Activated CD8-positive, alpha-beta T cell treated with anti-CD3 and anti-CD28 coated beads, Interleukin-2, amount 10 ng/mL, durations not matched to agents 7 days and 5 days (primary cell): ENCODE data around the gene DCTD. TPM values are rescaled to one million over a fixed set of nuclear protein-coding genes. Genes with fewer than 3 reads are reported as not detected.

ENCODE experiments used
- ATAC-seq: fragments of 150-1000 bp; cut with Tn5 transposase; one replicate; pipeline ENCODE4 v1.10.0; 2021; ENCODE audit warnings: moderate library complexity
- CTCF ChIA-PET: fragments of 350-600 bp; sonication (Branson Sonifier 250); formaldehyde crosslinking; loops from one replicate; lab custom pipeline; 2021; ENCODE audit warnings: antibody characterized with exemption; lab: Charles Lee
- POLR2A ChIA-PET: fragments of 350-600 bp; sonication (Branson Sonifier 250); formaldehyde crosslinking; loops from one replicate; lab custom pipeline; 2021; ENCODE audit warnings: antibody characterized with exemption; lab: Charles Lee
- DNase-seq: peaks from one replicate; pipeline ENCODE4 v3.0.0-alpha.2; 2020
- H3K27ac Mint-ChIP-seq: one replicate; pipeline ENCODE4 v1.8.0; 2021; ENCODE audit warnings: mild to moderate bottlenecking, mixed read lengths
- H3K27me3 Mint-ChIP-seq: one replicate; pipeline ENCODE4 v1.8.0; 2021; ENCODE audit warnings: low read depth, mixed read lengths
- H3K36me3 Mint-ChIP-seq: one replicate; pipeline ENCODE4 v1.8.0; 2021; ENCODE audit warnings: low read depth, mixed read lengths
- H3K4me1 Mint-ChIP-seq: one replicate; pipeline ENCODE4 v1.8.0; 2021; ENCODE audit warnings: low read depth, mixed read lengths
- H3K4me3 Mint-ChIP-seq: one replicate; pipeline ENCODE4 v1.8.0; 2021; ENCODE audit warnings: mild to moderate bottlenecking, mixed read lengths
- H3K9me3 Mint-ChIP-seq: one replicate; pipeline ENCODE4 v1.8.0; 2022; ENCODE audit warnings: mixed read lengths; ENCODE audit not compliant: insufficient read depth
- total RNA-seq, 2 experiments: library from RNA; stranded (reverse); gene quantifications; one replicate each; pipeline ENCODE4 v1.2.3, GENCODE V29; 2021

DCTD gene
- total RNA-seq, 2 experiments from 2014 or later: 74.4 to 75.5 TPM

DNA sequence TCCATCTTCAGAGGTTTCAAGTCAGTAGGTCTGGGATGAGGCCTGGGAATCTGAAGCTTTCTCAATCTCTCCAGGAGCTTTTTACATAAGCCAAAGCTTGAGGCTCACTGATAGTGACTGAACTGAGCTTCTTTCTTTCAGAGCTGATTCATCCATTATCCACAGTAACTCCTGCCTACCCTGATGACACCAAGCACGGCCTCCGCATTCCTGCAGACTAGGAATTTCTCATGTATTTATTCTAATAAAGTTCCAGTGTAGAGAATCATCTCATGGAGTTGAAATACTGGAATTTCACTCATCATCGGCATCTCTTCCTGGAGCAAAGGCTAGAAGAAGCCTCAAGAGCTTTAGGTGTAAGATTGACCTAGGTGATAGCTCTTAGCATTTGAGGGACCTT is 12.1 kb upstream of the DCTD start:
- Mint-ChIP-seq H3K27ac (no peak overlapping the region), H3K9me3 (no peaks in the 10 kb centered on the region), H3K4me3 (no peak overlapping the region), H3K4me1 (peaks cover 4% of the 10 kb centered on the region), H3K36me3 (no peaks in the 10 kb centered on the region), H3K27me3 (peaks cover 16% of the 10 kb centered on the region)
- no peak for DNase-seq
- ChIA-PET POLR2A (no interaction called here), CTCF (interaction anchor here (1.5 kb wide), 1 partner anchor 9 kb away, joined by 6 read pairs; no protein-coding TSS in a partner anchor)
- ATAC-seq: no peak

DNA sequence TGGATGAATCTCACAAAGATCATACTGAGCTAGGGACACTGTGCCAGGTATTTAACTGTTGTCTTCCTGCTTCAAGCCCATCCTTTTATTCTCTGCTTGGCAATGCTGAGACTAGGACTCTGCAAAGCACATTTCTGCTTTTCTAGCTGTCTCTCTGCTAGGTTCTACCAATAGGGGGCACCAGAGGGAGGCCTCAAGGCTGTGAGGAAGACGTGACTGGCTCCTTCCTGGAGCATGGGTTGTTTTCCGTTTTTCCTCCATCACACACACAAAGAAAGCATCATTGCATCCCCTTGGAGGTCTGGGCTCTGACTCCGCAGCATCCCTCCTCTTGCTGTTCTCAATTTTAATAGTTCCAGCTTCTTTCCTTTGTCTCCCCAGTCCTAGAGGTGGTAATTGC is 10.9 kb upstream of the DCTD start:
- no peaks in the 10 kb centered on the region for H3K36me3 Mint-ChIP-seq
- H3K27ac Mint-ChIP-seq: no peak overlapping the region
- ChIA-PET POLR2A (no interaction called here), CTCF (interaction anchor here (0.8 to 1.0 kb wide), 3 partner anchors 11 to 139 kb away, joined by 3 read pairs; no protein-coding TSS in a partner anchor)
- no peak overlapping the region for H3K4me3 Mint-ChIP-seq
- peaks cover 11% of the 10 kb centered on the region for H3K27me3 Mint-ChIP-seq
- ATAC-seq (no peak), DNase-seq (peak; percentile 30)
- H3K9me3 Mint-ChIP-seq: no peaks in the 10 kb centered on the region
- H3K4me1 Mint-ChIP-seq: peaks cover 4% of the 10 kb centered on the region

DNA sequence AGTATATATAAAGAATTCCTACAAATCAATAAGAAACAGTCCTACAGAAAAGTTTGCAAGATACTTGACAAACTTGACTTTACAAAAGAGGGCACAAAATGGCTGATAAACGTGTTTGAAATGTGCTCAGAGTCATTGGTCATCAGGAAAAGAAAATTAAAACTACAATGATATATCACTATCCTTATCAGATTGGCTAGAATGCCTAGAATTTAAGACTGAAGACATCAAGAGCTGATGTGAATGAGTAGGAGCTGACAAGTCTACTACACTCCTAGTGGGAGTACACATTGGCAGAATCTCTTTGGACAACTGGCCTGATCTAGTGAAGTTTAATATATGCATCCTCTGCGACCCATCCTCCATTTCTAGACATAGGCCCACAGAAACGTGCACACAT is 10.3 kb upstream of the DCTD start:
- no peaks in the 10 kb centered on the region for H3K9me3 Mint-ChIP-seq
- DNase-seq (no peak), ATAC-seq (no peak)
- H3K4me1 Mint-ChIP-seq: peaks cover 4% of the 10 kb centered on the region
- peaks cover 11% of the 10 kb centered on the region for H3K27me3 Mint-ChIP-seq
- POLR2A ChIA-PET: no interaction called here
- no peaks in the 10 kb centered on the region for H3K36me3 Mint-ChIP-seq
- H3K27ac Mint-ChIP-seq: no peak overlapping the region
- H3K4me3 Mint-ChIP-seq: no peak overlapping the region
- CTCF ChIA-PET: interaction anchor here (0.8 to 1.0 kb wide), 3 partner anchors 11 to 138 kb away, joined by 3 read pairs; no protein-coding TSS in a partner anchor

GRCh38 chr4:182925855-182926254 is 8.7 kb upstream of the DCTD start:
- Mint-ChIP-seq H3K9me3 (no peaks in the 10 kb centered on the region), H3K36me3 (no peaks in the 10 kb centered on the region), H3K4me1 (peaks cover 4% of the 10 kb centered on the region), H3K4me3 (no peak overlapping the region), H3K27ac (no peak overlapping the region), H3K27me3 (peaks cover 15% of the 10 kb centered on the region)
- ChIA-PET CTCF (interaction anchor here (0.7 to 2.1 kb wide), 13 partner anchors 11 to 1787 kb away, joined by 3 to 11 read pairs (median 4); no protein-coding TSS in a partner anchor), POLR2A (no interaction called here)
- DNase-seq (no peak), ATAC-seq (no peak)

GRCh38 chr4:182925298-182925757 is 8.1 kb upstream of the DCTD start:
- Mint-ChIP-seq H3K36me3 (no peaks in the 10 kb centered on the region), H3K4me1 (peaks cover 4% of the 10 kb centered on the region), H3K4me3 (no peak overlapping the region), H3K9me3 (no peaks in the 10 kb centered on the region), H3K27me3 (peaks cover 15% of the 10 kb centered on the region), H3K27ac (no peak overlapping the region)
- ChIA-PET POLR2A (no interaction called here), CTCF (interaction anchor here (0.7 to 2.1 kb wide), 16 partner anchors 10 to 1787 kb away, joined by 3 to 11 read pairs (median 4); no protein-coding TSS in a partner anchor)
- ATAC-seq: peak; percentile 96
- peak; percentile 72 for DNase-seq

DNA sequence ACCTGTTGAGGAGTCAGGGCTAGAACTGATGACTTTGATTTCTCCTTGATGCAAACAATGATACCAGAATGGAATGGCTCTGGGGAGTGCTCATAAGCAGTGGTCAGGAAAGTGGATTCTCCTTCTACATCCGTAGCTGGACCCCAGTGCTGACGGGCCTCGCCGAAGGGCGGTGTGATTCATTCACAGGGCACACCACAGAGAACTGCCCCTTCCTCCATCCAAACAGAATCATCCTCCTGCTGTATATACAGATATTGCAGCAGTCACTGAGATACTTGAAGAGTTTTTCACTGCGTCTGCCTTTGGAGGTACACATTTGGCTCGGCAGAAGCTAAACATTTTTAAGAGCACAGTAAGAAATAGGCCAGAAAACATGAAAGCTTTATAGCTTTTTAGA is 7.3 kb upstream of the DCTD start:
- H3K9me3 Mint-ChIP-seq: no peaks in the 10 kb centered on the region
- no peaks in the 10 kb centered on the region for H3K36me3 Mint-ChIP-seq
- H3K4me3 Mint-ChIP-seq: no peak overlapping the region
- CTCF ChIA-PET: interaction anchor here (0.7 to 2.1 kb wide), 11 partner anchors 9 to 439 kb away, joined by 3 to 11 read pairs (median 6); no protein-coding TSS in a partner anchor
- ATAC-seq (no peak), DNase-seq (no peak)
- peaks cover 9% of the 10 kb centered on the region for H3K4me1 Mint-ChIP-seq
- H3K27ac Mint-ChIP-seq: no peak overlapping the region
- H3K27me3 Mint-ChIP-seq: peaks cover 15% of the 10 kb centered on the region
- POLR2A ChIA-PET: no interaction called here

DNA sequence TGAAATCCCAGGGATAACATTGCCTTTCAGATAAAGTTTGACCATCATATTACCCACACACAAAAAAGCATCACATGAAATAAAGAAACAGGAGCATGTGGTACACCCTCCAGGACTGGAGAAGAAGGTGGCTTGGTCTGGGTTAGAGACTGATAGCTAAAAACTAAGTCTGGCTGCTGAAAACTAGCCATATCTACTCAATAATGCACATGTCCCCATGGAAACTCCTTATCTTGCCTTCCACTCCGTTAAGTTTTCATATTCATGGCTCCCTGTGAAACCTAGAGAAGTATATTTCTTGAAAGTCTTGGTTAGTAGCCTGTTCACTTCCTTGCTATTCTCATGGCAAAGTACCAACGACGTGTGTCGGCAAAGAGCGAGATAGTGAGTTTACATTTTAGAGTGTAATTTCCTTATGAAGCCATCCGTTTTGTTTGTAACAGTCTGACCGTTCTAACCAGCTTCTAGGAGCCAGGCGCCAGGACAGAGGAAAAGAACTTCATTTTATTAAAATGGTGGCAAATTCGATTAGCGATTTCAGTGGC is 6.7 kb upstream of the DCTD start:
- no peak overlapping the region for H3K27ac Mint-ChIP-seq
- no peaks in the 10 kb centered on the region for H3K9me3 Mint-ChIP-seq
- H3K4me1 Mint-ChIP-seq: peaks cover 15% of the 10 kb centered on the region
- H3K36me3 Mint-ChIP-seq: no peaks in the 10 kb centered on the region
- peaks cover 15% of the 10 kb centered on the region for H3K27me3 Mint-ChIP-seq
- H3K4me3 Mint-ChIP-seq: no peak overlapping the region
- POLR2A ChIA-PET: no interaction called here
- CTCF ChIA-PET: interaction anchor here (1.2 to 1.8 kb wide), 2 partner anchors 15 to 338 kb away, joined by 5 to 11 read pairs; no protein-coding TSS in a partner anchor
- DNase-seq: no peak
- ATAC-seq: no peak

GRCh38 chr4:182923366-182923765 is 6.2 kb upstream of the DCTD start:
- Mint-ChIP-seq H3K4me1 (peaks cover 20% of the 10 kb centered on the region), H3K9me3 (no peaks in the 10 kb centered on the region), H3K27me3 (peaks cover 15% of the 10 kb centered on the region), H3K4me3 (no peak overlapping the region), H3K27ac (no peak overlapping the region), H3K36me3 (no peaks in the 10 kb centered on the region)
- DNase-seq (no peak), ATAC-seq (no peak)
- ChIA-PET POLR2A (no interaction called here), CTCF (interaction anchor here (1.2 kb wide), 1 partner anchor 15 kb away, joined by 5 read pairs; no protein-coding TSS in a partner anchor)

- Mint-ChIP-seq H3K4me3 (no peak overlapping the region), H3K4me1 (peaks cover 26% of the 10 kb centered on the region), H3K27ac (no peak overlapping the region), H3K9me3 (no peaks in the 10 kb centered on the region), H3K27me3 (peaks cover 15% of the 10 kb centered on the region), H3K36me3 (no peaks in the 10 kb centered on the region)
- ATAC-seq: no peak
- ChIA-PET POLR2A (no interaction called here), CTCF (no interaction called here)
- no peak for DNase-seq
These were observed 5.5 kb upstream of the DCTD start for GRCh38 chr4:182922501-182923284.

DNA sequence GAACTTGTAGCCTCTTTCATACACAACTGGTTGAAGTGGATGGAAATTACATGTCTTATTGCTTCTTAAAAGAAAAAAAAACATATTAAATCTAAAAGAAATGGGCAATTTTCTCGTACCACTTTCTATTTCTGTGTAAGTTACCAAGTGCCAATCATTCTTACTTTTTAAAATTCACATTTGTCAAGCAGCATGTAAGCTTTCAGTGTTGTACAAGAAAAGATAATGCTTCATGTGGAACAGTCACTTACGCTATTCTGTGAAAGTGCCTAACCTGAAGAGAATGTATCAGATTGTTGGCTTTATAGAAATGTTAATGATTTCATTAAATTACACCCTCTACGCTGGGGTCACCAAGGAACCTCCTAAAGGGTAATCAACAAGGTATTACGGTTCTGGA is 4.4 kb upstream of the DCTD start:
- H3K36me3 Mint-ChIP-seq: no peaks in the 10 kb centered on the region
- no peak overlapping the region for H3K27ac Mint-ChIP-seq
- no peaks in the 10 kb centered on the region for H3K9me3 Mint-ChIP-seq
- H3K27me3 Mint-ChIP-seq: peaks cover 15% of the 10 kb centered on the region
- no peak for ATAC-seq
- POLR2A ChIA-PET: no interaction called here
- H3K4me3 Mint-ChIP-seq: no peak overlapping the region
- DNase-seq: no peak
- H3K4me1 Mint-ChIP-seq: peaks cover 26% of the 10 kb centered on the region
- CTCF ChIA-PET: no interaction called here

DNA sequence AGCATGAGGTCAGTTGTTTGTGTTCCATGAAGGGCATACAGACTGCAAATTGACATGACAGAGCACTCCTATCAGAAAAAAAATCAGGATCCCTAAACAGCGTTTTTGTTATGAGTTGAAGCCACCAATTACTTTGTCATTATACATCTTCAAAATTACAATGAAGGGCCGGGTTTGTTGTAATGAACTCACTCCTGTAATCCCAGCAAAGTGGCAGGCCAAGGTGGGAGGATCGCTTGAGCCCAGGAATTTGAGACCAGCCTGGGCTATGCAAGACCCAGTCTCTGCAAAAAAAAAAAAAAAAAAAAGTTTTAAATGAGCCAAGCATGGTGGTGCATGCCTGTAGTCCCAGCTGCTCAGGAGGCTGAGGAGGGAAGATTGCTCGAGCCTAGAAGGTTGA is 3.5 kb upstream of the DCTD start:
- Mint-ChIP-seq H3K4me1 (peaks cover 33% of the 10 kb centered on the region), H3K27me3 (peaks cover 15% of the 10 kb centered on the region), H3K9me3 (no peaks in the 10 kb centered on the region), H3K36me3 (no peaks in the 10 kb centered on the region), H3K4me3 (no peak overlapping the region), H3K27ac (no peak overlapping the region)
- ChIA-PET POLR2A (no interaction called here), CTCF (interaction anchor here (0.7 kb wide), 1 partner anchor 572 kb away, joined by 3 read pairs; no protein-coding TSS in a partner anchor)
- no peak for ATAC-seq
- DNase-seq: no peak
